Mucosa of gallbladder (tissue), 1 donor: ENCODE data around the gene TNC. TPM values are rescaled to one million over a fixed set of nuclear protein-coding genes. Genes with fewer than 3 reads are reported as not detected.

Experiments
- DNase-seq: peaks from one replicate; pipeline ENCODE4 v3.0.0-alpha.2; 2020; ENCODE audit warnings: low spot score
- total RNA-seq: library from RNA; stranded (reverse); gene quantifications from one replicate; pipeline ENCODE4 v1.2.1, GENCODE V29; 2021
- donor health status: DM: no; HTN: no; CAD: no.

The TNC gene
- total RNA-seq, 1 donor from 2014 or later: 29.4 TPM

DNA sequence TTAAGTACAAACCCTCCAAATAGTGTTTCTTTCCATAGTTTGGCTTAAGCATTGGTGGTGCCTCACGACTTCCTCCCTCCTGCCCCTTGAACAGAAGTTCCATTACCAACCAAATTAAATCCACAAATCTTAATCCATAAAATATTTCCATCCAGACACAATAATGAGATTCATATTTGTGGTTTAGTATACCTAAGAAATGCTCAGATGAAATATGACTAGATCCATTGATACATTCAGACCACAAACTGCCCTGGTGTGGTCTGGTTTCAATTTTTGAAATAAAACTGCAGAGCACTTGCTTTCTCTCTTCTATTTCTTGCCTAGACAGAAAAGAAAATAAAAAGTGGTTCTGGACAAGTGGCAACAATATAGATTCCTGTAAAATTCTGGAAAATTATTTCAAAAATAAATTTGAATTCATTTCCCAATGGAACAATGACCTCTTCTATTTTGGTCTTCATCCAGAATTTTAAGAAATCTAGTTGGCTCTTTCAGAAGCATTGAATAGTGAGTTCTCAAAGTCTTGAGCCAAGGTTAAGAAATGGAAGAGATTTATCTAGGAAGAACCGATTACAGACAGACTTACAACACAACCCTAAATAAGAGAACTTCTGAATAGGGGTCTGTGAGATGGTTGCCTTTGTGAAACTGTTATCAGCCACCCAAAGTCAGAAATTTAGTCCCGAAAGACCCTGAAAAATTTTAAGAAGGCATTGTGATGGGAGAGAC, 14.0 kb downstream of the TNC start:
- no peak for DNase-seq

DNA sequence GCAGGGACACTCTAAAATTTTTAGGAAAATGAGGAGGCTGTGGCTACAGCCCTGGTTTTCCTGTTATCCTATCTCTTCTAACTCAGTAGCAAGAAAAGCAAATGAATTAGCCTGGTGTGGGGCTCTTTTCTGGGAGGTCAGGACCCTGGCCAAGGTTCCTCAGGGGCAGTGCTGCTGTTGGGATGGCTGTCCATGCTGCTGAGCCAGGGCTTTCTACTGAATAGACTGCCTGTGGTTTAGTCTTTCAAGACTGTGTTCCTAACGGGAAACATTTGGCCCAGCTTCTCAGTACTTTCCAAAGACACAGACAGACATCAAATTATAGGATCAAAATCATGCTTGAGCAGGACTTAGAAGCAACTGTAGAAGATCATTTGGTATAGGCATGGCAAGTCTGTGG, 18.1 kb downstream of the TNC start:
- DNase-seq: no peak

DNA sequence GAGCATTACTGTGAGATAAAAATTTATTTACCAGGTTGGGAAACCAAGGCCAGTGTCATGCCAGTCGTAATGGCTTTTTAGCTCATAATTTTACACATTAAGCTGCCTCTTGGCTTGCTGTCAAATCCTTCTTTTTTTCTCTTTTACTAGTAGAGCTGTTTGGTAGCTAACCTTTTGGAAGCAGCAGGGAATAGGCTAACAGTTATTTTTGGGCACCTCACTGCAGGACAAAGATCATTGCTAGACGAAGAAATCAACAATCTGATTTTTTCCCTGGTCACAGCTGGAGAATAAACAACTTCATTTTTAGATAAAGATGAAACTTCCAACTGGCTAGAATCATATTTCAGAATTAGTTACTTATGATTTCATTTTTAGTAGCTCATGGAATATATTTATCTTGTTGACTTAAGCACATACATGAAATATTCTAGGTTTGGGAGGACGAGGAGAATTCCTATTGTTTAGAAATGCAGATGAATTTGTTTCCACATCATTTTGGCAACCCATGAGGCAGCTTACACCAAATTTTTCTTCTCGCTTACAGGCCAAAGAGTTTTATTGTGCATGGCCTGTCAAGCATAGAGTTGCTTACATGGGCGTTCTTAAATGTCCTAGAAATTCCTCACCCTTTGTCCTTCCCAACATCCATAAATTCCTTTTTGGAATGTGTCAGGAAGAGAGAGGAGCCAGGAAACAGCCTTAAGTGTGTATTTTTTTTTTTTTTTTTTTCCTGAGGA, 19.6 kb downstream of the TNC start:
- no peak for DNase-seq

DNA sequence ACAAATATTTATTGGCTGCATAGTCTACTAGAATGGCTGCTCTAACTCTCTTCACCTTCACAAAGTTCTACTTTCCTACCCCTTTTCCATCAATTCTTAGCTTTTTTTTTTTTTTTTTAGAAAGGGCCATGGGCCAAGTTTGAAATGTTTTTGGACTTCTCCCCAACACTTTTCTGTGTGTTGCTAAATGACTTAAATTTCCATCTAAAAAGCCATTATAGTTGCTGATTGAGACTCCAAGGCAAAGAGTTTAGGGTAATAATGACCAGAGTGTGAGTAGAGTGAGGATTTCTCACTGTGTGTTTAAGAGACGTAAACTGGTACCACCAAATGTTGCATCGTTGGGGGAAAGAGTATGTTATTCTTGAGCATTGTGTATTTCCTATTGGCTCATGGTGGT, 24.4 kb downstream of the TNC start:
- no peak for DNase-seq

DNA sequence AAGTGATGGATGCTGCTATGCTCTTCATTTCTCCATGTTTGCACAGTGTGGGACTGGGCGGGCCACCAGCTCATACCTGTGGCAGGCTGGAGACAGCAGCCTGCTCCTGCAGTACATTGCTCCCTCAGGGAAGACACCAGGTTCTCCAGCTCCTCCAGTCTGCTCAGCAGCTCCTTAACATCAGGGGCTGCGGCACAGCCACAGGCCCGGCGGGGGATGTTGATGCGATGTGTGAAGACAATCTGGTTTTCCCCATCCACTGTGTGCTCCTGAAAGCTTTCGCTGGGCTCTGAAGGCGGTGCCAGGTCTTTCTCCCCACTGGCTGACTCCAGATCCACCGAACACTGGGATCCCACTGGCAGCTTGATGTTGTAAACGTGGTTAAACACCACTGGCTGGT, 27.5 kb downstream of the TNC start:
- no peak for DNase-seq

DNA sequence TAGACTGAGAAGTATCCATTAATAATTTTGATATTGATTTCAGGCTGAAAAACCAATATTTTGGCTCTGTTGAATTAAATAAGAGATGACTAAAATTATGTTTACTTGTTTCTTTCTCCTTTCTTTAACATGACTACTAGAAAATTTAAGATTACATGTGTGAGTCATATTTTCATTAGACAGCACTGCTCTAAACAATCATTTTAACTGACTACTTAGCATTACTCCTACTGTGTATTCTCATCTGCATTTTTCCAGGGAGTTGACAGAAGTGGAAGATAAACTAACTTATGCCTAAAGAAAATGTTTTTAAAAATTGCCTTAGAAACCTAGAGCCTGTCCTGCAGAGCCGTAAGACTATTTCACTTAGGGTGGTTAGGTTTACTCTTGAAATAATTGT, 29.1 kb downstream of the TNC start:
- no peak for DNase-seq

DNA sequence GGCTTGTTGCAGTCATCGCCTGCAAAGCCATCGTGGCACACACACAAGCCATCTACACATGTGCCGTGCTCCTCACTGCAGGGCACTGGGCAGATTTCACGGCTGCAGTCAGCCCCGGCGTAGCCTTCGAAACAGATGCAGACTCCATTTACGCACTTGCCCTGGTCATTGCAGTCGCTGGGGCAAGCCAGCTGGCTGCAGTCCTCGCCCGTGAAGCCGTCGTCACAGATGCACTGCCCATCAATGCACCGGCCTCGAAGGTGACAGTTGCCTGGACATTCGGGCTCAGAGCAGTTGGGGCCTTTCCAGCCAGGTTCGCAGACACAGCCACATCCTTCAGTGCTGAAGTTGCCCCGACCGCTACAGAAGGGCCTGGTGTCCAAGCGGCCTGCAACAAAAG, 31.1 kb downstream of the TNC start:
- no peak for DNase-seq

DNA sequence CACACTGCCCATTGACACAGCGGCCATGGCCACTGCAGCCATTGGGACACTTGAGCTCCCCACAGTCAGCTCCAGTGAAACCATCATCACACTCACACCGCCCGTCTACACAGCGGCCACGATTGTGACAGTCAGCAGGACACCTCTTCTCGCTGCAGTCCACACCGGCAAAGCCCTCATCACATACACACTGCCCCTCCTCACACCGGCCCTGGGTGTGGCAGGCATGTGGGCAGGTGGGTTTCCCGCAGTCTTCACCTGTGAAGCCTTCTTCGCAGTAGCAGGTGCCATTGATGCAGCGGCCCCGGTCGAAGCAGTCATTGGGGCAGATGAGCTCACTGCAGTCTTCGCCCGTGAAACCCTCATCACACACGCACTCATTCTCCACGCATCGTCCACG, 31.5 kb downstream of the TNC start:
- no peak for DNase-seq

DNA sequence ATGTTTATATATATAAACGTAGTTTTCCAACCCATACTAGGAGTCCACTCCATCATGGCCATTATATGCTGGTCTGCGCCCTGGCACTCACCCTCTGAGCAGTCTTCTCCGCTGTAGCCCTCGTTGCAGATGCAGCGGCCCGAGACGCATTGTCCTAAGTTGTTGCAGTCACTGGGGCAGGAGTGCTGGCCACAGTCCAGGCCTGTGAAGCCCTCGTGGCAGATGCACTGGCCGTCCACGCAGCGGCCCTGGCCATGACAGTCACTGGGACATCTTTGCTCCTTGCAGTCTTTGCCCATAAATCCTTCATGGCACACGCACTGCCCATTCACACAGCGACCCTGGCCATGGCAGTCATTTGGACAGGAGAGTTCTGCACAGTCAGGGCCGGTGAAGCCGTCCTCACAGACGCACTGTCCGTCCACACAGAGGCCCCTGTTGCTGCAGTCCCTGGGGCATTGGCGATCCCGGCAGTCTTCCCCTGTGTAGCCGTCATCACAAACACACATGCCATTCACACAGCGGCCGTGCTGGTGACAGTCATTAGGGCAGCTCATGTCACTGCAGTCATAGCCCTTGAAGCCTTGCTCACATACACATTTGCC, 32.1 kb downstream of the TNC start:
- no peak for DNase-seq

DNA sequence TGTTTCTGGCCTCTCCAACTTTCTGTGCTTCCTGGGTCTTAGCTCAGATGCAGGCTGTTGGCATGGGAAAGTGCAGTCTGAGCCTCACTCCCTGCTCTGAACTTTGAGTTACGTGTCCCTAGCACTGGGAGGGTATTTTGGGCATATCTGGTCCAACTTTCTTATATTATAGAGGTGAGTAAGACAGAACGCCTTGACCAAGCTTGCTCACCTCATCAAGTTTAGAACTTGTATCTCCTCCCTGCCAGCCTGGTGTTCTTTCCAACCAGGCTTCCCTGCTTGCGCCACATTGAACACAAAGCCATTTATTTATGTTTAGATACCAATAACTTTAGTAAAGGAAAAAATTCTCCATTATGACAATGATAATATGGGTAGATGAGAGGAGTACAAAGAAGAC, 33.2 kb downstream of the TNC start:
- no peak for DNase-seq

DNA sequence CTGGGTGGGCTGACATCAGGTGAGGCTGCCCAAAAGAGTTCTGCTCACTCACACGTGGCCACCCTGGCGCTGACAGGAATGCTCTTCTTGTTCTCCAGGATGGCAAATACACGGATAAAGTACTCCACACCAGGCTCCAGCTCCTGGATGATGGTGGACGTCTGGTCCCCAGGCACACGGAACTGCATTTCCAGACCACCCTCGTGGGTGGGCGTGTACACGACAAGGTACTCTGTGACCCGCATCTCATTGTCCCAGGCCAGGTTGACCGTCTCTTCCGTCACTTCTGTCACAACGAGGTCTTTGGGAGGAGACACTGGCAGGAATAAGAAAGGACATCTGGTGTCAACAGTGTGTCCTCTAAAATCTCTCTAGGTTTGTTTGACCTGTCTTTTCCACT, 33.8 kb downstream of the TNC start:
- no peak for DNase-seq

DNA sequence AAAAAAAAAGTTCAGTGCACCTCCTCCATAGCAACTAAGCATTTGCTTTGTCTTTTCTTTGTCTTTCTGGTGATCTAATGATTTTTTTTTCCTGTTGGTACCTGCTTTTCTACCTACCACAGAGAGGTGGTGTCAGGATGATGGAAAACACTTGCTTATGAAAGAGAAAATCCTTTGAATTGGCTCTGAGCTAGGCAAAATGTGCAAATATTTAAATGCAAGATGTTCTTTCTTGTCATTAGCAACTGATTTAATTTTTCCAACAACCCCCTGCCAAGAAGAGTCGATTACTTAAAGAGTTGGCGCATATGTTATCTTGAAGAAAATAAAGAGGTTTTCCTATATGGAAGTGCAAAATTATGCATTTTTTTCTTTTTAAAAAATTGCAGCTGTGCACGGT, 37.7 kb downstream of the TNC start:
- DNase-seq: no peak

DNA sequence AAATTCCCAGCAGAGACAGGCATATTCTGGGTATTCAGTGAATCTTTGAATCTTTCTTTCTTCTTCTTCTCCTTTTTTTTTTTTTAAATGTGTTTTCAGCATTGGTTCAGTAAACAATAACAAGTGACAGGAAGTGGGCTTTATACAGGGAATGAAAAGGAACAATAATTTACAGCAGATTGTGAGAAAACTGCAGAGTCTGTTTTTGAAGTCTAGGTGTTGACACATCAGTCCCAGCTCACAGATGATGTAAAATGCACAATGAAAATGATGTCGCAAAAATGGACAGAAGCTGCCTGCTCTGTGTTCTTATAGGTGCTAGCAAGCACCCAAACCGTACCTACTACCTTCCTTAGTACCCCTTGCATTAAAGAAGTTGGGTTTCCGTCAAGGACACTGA, 38.8 kb downstream of the TNC start:
- no peak for DNase-seq

DNA sequence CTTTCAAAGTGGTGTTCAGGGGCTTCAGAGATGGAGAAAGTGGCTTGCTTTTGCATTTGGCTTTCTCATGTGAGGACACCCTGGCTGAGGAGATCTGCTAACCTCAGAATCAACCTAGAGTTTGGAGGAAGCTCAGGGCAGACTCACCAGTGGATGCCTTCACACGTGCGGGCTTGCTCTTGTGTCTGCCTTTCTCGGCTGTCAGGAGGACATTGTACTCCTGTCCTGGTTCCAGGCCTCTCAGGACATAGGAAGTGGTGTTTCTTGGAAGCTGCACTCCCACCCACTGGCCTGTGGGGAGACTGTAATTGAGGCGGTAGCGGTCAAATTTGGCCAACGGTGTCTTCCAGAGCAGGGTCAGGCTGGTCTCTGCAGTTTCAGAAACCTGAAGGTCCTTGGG, 44.5 kb downstream of the TNC start:
- no peak for DNase-seq

DNA sequence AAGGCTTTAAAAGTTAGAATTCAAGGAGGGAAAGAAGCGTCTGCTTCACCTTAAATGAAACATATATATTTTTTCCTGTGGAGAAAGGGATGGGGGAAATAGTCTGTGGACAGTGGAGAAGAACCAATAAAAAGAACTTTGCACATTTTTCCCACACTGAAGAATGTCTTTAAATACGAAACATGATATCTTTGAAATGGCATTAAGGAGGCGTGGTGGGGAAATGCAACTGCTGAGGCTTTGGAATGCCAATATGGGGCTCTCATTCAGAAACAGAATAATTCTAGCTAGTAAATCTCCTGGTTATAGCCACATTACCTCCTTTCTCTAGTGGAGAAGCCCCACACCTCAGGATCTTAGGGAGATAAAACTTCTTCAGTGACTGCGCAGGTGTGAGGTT, 46.8 kb downstream of the TNC start:
- no peak for DNase-seq

DNA sequence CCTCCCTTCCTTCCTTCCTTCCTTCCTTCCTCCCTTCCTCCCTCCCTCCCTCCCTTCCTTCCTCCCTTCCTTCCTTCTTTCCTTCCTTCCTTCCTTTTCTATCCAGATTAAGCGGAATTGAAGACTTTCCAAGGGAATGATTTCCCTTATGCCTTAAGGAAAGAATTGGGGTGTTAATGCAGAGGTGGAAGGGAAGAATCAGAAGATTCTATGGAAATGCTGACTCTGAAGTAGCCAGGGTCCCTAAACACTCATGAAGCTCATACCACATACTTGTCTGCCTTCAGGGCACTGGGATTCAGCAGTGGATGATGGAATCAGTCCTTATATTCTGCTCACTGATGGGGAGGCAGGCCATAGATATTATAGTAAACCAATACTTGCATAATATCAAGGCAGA, 48.2 kb downstream of the TNC start:
- DNase-seq: no peak

DNA sequence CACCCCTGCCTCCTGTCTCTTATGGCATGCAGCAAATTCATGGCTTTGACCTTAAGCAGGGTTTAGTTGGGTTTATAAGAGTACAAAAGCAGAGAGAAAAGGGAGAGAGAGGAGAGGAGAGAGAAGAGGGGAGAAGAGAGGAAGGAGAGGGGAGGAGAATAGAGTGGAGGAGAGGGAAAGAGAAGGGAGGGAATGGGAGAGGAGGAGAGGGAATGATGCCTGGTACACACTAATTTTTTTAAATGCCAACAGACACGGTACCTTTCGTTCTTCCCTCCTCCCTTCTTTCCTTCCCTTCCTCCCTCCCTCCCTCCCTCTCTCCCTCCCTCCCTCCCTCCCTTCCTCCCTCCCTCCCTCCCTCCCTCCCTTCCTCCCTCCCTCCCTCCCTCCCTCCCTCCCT, 48.7 kb downstream of the TNC start:
- no peak for DNase-seq

DNA sequence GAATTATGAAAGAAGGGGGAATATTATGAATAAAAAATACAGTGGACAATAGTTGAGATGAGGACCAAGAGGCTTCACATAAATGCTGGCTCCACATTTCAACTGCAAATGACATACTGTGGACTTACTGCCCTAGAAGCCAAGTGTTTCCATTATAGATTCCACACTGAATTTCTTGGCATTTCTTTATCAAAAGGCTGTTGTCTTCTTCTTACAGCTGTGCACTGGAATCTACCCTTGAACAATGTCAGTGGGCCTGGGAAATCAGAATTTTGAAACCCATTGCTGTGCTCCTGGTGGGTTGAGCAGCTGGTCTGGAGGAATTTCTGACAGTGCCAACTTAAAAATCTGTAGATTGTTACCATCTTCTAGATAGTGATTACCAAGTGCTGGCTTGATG, 49.9 kb downstream of the TNC start:
- no peak for DNase-seq

DNA sequence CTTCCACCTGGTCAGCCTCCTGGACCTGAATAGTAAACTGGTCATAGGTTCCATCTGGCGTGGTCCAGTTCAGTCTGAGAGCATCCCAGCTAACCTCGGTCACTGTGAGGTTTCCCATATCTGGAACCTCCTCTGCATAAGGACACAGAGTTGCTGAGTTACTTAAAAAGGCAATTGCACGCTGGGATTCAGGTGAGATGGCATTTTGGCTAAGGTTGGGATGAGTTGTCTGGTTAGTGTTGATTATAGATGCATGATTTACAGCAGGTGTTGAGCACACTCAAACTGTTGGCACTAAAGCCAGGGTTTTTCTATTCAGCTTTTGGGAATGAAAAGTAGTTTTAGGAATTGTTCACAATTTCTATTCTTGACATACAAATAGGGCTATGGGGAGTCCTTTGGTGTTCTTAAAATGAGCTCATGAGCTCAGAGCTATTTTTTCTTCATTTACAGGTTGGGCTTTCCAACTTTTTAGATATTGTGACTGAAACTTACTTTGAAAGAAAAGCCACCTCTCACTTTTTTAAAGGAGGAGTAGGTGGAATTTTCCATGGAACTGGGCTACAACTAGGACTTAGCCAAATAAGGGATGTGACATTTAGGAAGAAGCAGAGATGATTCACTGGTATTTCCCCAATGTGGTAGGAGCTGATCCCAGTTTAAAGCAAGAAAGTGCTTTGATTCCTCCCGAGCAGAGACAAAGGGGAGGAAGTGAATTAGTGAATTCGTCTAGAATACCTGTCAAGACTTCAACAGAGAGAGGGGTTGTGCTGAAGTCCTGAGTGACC, 54.7 kb downstream of the TNC start:
- DNase-seq: no peak

DNA sequence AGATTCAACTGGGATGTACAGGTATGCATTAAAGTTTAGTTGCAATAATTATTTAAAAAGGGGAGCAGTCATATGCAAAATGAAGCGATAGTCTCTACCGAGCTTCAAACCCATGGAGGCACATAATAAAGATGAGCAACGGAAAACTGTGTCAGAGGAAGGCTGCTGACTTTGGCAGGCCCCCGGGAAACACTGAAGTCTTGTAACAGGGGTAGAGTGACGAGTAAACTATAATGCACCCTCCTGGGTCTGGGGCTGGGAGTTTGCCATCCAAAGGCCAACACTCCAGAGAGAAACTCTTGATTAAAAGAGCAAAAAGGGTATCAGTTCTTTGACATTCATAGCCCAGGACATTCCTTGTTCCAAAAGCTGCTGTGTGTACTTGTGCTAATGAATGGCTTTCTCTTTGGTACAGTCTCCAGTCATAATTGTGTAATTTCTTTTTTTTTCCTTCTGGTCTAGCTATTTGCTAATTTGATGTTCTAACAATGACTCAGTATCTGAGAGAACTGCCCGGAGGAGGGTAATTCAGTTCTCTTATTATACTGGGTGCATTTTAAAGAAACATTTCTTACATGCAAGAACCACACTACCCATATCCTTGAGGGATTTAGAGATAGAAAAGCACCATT, 59.2 kb downstream of the TNC start:
- DNase-seq: no peak

DNA sequence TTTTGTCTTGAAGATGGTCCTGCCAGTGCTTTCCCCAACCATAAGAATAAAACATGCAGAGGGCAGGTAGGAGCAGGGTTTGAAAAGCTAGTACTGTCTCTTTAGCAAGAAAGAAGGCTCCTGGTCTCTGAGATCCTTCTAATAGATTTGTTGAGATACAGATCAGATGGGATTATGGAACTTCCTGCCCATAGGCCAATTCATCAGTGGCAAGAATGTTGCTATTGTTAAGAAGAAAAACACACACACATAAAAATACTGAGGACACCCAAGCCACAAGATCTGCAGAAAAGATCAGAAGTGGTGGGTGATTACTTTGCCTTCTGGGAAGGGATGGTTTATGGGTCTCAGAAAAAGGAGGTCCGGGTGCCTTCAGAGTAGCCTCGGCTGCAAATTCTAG, 59.8 kb downstream of the TNC start:
- DNase-seq: no peak

DNA sequence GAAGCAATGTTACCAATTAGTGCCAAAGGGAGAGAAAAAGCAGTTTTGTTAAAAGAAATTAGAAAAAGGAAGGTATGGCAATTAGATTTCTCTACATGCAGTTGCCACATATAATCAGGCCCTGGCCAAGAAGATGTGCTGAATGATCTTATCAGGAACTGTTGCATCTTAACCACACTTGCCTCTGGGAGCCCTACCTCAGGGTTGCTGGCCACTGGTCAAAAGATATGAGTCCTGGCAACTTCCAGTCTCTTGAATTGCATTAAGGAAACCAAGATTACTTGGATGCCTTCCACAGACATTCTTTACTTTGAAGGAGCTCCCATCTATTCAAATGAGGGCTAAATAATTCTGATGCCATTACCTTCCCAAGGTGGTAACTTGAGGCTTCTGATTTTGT, 60.4 kb downstream of the TNC start:
- no peak for DNase-seq
